HG03108 (cell line): ENCODE measurements around the gene CCDC88C.
"Not testable (repeated sequence)": the region's sequence is repeated elsewhere in the genome, so short reads cannot be mapped to it uniquely, and the experiment has no call there.

Source experiments
- ATAC-seq: cut with Tn5 transposase; IDR thresholded peaks from one replicate; pipeline ENCODE4 v1.9.1; 2021; ENCODE audit warnings: moderate library complexity; ENCODE audit not compliant: unreplicated experiment

The CCDC88C gene

GRCh38 chr14:91416744-91417119, 888 bp downstream of the CCDC88C start:
- no peak for ATAC-seq

- peak; percentile 48 for ATAC-seq
These were observed 1.6 kb downstream of the CCDC88C start for GRCh38 chr14:91415794-91416743.

GRCh38 chr14:91414475-91414833, 3.2 kb downstream of the CCDC88C start:
- no peak for ATAC-seq

GRCh38 chr14:91413547-91414474, 3.8 kb downstream of the CCDC88C start:
- ATAC-seq: no peak

GRCh38 chr14:91412939-91413338, 4.7 kb downstream of the CCDC88C start:
- no peak for ATAC-seq

- ATAC-seq: no peak
These were observed 6.7 kb downstream of the CCDC88C start for GRCh38 chr14:91410771-91411536.

- ATAC-seq: no peak
These were observed 7.5 kb downstream of the CCDC88C start for GRCh38 chr14:91409928-91410718.

- ATAC-seq: not testable (repeated sequence)
These were observed 8.4 kb downstream of the CCDC88C start for GRCh38 chr14:91409240-91409639.

- no peak for ATAC-seq
These were observed 10.6 kb downstream of the CCDC88C start for GRCh38 chr14:91406982-91407381.

GRCh38 chr14:91406451-91406850, 11.2 kb downstream of the CCDC88C start:
- ATAC-seq: no peak

GRCh38 chr14:91405724-91406435, 11.7 kb downstream of the CCDC88C start:
- no peak for ATAC-seq

GRCh38 chr14:91405241-91405721, 12.3 kb downstream of the CCDC88C start:
- ATAC-seq: no peak

GRCh38 chr14:91402771-91403600, 14.6 kb downstream of the CCDC88C start:
- ATAC-seq: no peak

- ATAC-seq: no peak
These were observed 15.3 kb downstream of the CCDC88C start for GRCh38 chr14:91402348-91402747.

GRCh38 chr14:91401751-91402150, 15.9 kb downstream of the CCDC88C start:
- ATAC-seq: no peak

GRCh38 chr14:91400696-91401095, 16.9 kb downstream of the CCDC88C start:
- ATAC-seq: no peak

- no peak for ATAC-seq
These were observed 17.6 kb downstream of the CCDC88C start for GRCh38 chr14:91399868-91400640.

- no peak for ATAC-seq
These were observed 18.9 kb downstream of the CCDC88C start for GRCh38 chr14:91398707-91399106.
